OCI-LY7 (cell line): ENCODE results near the gene TYW5.

Experiments
- EZH2phosphoT487 ChIP-seq: fragments of 200-600 bp; sonication (generic); IDR thresholded peaks from 2 replicates; pipeline ENCODE4 v1.6.1; 2018; ENCODE audit warnings: low read depth, borderline replicate concordance, mild to moderate bottlenecking, mixed run types, antibody characterized with exemption, low read length, moderate library complexity, mixed read lengths
- TF ChIP-seq, protein P1 (sequence below): fragments of 200-600 bp; sonication (generic); conservative IDR thresholded peaks from 2 replicates; pipeline ENCODE4 v1.5.1; 2014; ENCODE audit warnings: mild to moderate bottlenecking, antibody characterized with exemption, low read length, moderate library complexity, mixed read lengths

DNA sequence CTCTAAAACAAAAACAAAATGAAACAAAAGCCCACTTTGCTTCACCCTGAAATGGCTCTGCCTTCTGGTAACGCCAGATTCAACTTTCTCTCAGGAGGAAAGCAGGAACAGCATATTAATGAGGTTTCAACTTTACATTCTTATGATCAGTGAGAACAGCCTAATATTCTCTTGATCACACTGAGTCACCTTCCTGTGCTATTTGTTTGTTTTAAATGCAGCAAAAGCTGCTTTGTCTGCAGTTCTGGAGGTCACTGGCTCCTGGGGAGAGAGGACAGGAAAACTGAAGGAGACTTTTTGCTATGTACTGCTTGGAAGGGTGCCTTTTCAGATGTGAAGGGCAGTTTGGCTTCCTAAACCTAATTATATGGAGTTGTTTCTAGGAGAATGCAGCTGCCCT is 48.2 kb upstream of the TYW5 start:
- TF ChIP-seq, protein P1, sequence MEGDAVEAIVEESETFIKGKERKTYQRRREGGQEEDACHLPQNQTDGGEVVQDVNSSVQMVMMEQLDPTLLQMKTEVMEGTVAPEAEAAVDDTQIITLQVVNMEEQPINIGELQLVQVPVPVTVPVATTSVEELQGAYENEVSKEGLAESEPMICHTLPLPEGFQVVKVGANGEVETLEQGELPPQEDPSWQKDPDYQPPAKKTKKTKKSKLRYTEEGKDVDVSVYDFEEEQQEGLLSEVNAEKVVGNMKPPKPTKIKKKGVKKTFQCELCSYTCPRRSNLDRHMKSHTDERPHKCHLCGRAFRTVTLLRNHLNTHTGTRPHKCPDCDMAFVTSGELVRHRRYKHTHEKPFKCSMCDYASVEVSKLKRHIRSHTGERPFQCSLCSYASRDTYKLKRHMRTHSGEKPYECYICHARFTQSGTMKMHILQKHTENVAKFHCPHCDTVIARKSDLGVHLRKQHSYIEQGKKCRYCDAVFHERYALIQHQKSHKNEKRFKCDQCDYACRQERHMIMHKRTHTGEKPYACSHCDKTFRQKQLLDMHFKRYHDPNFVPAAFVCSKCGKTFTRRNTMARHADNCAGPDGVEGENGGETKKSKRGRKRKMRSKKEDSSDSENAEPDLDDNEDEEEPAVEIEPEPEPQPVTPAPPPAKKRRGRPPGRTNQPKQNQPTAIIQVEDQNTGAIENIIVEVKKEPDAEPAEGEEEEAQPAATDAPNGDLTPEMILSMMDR: no peak
- TF ChIP-seq EZH2phosphoT487: no peak
